Ovary (tissue), 3 donors: ENCODE results near the gene PARP9.

Experiments
- CTCF ChIP-seq, 3 donors: fragments of 450-650 bp in 2 of 3; fragments of 200-600 bp in 1 of 3; IDR thresholded peaks; one replicate each; pipeline versions ENCODE4 v1.5.1 to v1.8.0; 2016 to 2022; ENCODE audit warnings: antibody characterized with exemption in 3 of 3, mild to moderate bottlenecking in 1 of 3
- EP300 ChIP-seq: sonication (generic); formaldehyde crosslinking; IDR thresholded peaks from one replicate; pipeline ENCODE4 v1.6.1; 2017; ENCODE audit warnings: antibody characterized with exemption
- POLR2A ChIP-seq: fragments of 450-650 bp; IDR thresholded peaks from one replicate; pipeline ENCODE4 v1.6.1; 2017; ENCODE audit warnings: antibody characterized with exemption, mild to moderate bottlenecking, moderate library complexity
- donor health status: DM: no; HTN: no; CAD: no.

DNA sequence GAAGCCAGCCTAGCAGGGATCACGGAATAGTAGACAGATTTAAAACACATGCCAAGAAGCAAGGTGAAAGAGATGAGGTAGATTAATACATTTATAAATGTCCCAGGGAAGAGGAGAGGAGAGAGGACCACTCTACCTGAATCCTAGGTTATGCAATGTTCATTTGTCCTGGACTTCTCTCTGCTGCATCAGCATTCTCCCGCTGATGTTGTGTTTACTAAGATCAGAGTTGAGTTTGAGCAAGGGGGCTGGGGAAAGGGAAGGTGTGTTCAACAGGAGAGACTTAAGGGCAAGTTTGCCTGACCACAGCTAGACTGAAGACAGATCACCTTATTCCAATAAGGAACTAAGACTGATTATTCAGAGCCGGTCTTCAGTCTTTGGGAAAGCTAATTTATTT, 48.2 kb downstream of the PARP9 start:
- no peak for TF ChIP-seq CTCF (IDR thresholded peaks at IDR 0.05)
- no peak for TF ChIP-seq POLR2A
- no peak for TF ChIP-seq EP300
